ENCODE measurements around the gene APLF. TPM values are rescaled to one million over a fixed set of nuclear protein-coding genes. Genes with fewer than 3 reads are reported as not detected.

Gene APLF
- total and polyA plus RNA-seq, 4 donors, result 0.18 to 3.8 (median 1.0) TPM

GRCh38 chr2:68417926-68418325 is 49.5 kb upstream of the APLF start:
- H3K9me3 ChIP-seq (ENCODE audit: control insufficient read depth in 4 of 4, low read length in 3 of 4), result no peaks in the 10 kb centered on the region
- no peak for DNase-seq (ENCODE audit: low spot score)
- H3K4me3 ChIP-seq (ENCODE audit: low read depth in 1 of 3, low read length in 3 of 3), result no peak overlapping the region
- no peaks in the 10 kb centered on the region for H3K36me3 ChIP-seq (ENCODE audit: control insufficient read depth in 4 of 4, insufficient read depth in 3 of 4, low read depth in 1 of 4, low read length in 3 of 4)
- H3K4me1 ChIP-seq (ENCODE audit: control insufficient read depth in 4 of 4, insufficient read depth in 4 of 4, low read length in 3 of 4), result no peaks in the 10 kb centered on the region
- no peak overlapping the region for H3K27ac ChIP-seq (ENCODE audit: low read depth in 1 of 2, low read length in 2 of 2)
- TF ChIP-seq SP1 (IDR thresholded peaks at IDR 0.05), result no peak
- no peak for TF ChIP-seq RXRA (IDR thresholded peaks at IDR 0.05)
- no peak for TF ChIP-seq MAX (IDR thresholded peaks at IDR 0.05)
- no peak for TF ChIP-seq EGR1 (IDR thresholded peaks at IDR 0.05; ENCODE audit: low read depth in 2 of 2)
- TF ChIP-seq ZBTB33 (IDR thresholded peaks at IDR 0.05), result no peak
- TF ChIP-seq, protein P1, sequence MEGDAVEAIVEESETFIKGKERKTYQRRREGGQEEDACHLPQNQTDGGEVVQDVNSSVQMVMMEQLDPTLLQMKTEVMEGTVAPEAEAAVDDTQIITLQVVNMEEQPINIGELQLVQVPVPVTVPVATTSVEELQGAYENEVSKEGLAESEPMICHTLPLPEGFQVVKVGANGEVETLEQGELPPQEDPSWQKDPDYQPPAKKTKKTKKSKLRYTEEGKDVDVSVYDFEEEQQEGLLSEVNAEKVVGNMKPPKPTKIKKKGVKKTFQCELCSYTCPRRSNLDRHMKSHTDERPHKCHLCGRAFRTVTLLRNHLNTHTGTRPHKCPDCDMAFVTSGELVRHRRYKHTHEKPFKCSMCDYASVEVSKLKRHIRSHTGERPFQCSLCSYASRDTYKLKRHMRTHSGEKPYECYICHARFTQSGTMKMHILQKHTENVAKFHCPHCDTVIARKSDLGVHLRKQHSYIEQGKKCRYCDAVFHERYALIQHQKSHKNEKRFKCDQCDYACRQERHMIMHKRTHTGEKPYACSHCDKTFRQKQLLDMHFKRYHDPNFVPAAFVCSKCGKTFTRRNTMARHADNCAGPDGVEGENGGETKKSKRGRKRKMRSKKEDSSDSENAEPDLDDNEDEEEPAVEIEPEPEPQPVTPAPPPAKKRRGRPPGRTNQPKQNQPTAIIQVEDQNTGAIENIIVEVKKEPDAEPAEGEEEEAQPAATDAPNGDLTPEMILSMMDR (IDR thresholded peaks at IDR 0.05; ENCODE audit: low read depth, low read length, missing input control), result no peak
- TF ChIP-seq HNF4A (conservative IDR thresholded peaks at IDR 0.05), result no peak
- TF ChIP-seq JUND (IDR thresholded peaks at IDR 0.05), result no peak
- TF ChIP-seq REST (IDR thresholded peaks at IDR 0.05), result no peak
- H3K9ac ChIP-seq (ENCODE audit: low read depth in 1 of 2, low read length in 2 of 2), result no peak overlapping the region
- H3K27me3 ChIP-seq (ENCODE audit: control insufficient read depth in 4 of 4, insufficient read depth in 4 of 4, low read length in 3 of 4), result no peaks in the 10 kb centered on the region
- WGBS, result 86% methylated on average over 1 of the region's 1 CpG

DNA sequence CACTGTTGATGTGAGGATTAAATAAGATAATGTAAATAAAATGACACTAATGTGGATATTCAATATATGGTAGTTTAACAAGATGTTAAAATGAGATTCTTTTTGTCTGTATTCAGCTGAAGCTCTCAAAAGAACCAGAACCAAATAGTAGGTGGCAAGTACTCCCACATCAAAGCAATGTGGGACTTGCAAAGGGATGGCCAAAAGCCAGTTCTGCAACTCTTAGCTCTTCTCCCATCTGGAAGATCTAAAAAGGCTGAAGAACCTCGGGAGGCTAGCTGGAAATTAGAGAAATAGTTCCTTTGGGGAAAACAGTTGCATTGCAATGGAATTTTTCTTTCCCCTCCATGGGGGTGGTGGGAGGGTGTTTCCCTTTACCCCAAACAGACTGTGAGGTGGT is 49.0 kb upstream of the APLF start:
- Histone ChIP-seq H3K27me3 (ENCODE audit: control insufficient read depth in 4 of 4, insufficient read depth in 4 of 4, low read length in 3 of 4) (no peaks in the 10 kb centered on the region), H3K9me3 (ENCODE audit: control insufficient read depth in 4 of 4, low read length in 3 of 4) (no peaks in the 10 kb centered on the region), H3K4me3 (ENCODE audit: low read depth in 1 of 3, low read length in 3 of 3) (no peak overlapping the region), H3K9ac (ENCODE audit: low read depth in 1 of 2, low read length in 2 of 2) (no peak overlapping the region), H3K36me3 (ENCODE audit: control insufficient read depth in 4 of 4, insufficient read depth in 3 of 4, low read depth in 1 of 4, low read length in 3 of 4) (no peaks in the 10 kb centered on the region), H3K27ac (ENCODE audit: low read depth in 1 of 2, low read length in 2 of 2) (no peak overlapping the region), H3K4me1 (ENCODE audit: control insufficient read depth in 4 of 4, insufficient read depth in 4 of 4, low read length in 3 of 4) (no peaks in the 10 kb centered on the region)
- no peak for TF ChIP-seq SP1 (IDR thresholded peaks at IDR 0.05)
- WGBS, result 83% methylated on average over 1 of the region's 1 CpG
- no peak for DNase-seq (ENCODE audit: low spot score)

DNA sequence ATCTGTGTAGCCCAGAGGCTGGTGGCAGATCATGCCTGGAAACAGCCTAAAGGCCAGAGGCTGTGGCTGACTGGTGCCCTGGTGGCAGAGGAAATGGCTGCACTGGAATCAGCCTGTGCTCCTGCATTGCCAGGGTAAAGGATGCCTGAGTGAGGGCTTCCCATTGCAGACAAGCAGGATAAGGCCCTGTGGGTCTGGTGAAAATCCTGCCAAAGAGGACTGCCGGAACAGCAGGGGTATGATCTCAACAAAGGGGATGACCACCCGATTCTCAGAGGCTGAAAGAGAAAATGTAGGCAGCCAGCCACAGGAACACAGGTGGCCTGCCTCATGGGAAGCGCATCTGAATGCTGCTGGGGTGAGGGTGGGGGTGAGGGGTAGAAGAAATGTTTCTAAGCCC is 48.5 kb upstream of the APLF start:
- H3K36me3 ChIP-seq (ENCODE audit: control insufficient read depth in 4 of 4, insufficient read depth in 3 of 4, low read depth in 1 of 4, low read length in 3 of 4), result no peaks in the 10 kb centered on the region
- H3K4me3 ChIP-seq (ENCODE audit: low read depth in 1 of 3, low read length in 3 of 3), result no peak overlapping the region
- DNase-seq (ENCODE audit: low spot score), result no peak
- H3K27ac ChIP-seq (ENCODE audit: low read depth in 1 of 2, low read length in 2 of 2), result no peak overlapping the region
- WGBS, result 90% methylated on average over 3 of the region's 3 CpGs
- H3K4me1 ChIP-seq (ENCODE audit: control insufficient read depth in 4 of 4, insufficient read depth in 4 of 4, low read length in 3 of 4), result no peaks in the 10 kb centered on the region
- H3K27me3 ChIP-seq (ENCODE audit: control insufficient read depth in 4 of 4, insufficient read depth in 4 of 4, low read length in 3 of 4), result no peaks in the 10 kb centered on the region
- H3K9me3 ChIP-seq (ENCODE audit: control insufficient read depth in 4 of 4, low read length in 3 of 4), result no peaks in the 10 kb centered on the region
- H3K9ac ChIP-seq (ENCODE audit: low read depth in 1 of 2, low read length in 2 of 2), result no peak overlapping the region
- TF ChIP-seq RAD21 (IDR thresholded peaks at IDR 0.05) (no peak), JUND (IDR thresholded peaks at IDR 0.05) (no peak), ATF3 (IDR thresholded peaks at IDR 0.05) (no peak), TAF1 (conservative IDR thresholded peaks at IDR 0.05) (no peak), HNF4G (IDR thresholded peaks at IDR 0.05) (no peak), FOXA1 (IDR thresholded peaks at IDR 0.05) (no peak), HNF4A (conservative IDR thresholded peaks at IDR 0.05) (no peak), EGR1 (IDR thresholded peaks at IDR 0.05; ENCODE audit: low read depth in 2 of 2) (no peak), MAX (IDR thresholded peaks at IDR 0.05) (no peak), GABPA (IDR thresholded peaks at IDR 0.05 in 1 of 2, conservative IDR thresholded peaks at IDR 0.05 in 1 of 2) (no peak), FOXA2 (IDR thresholded peaks at IDR 0.05) (no peak), YY1 (IDR thresholded peaks at IDR 0.05) (no peak), NR2F2 (IDR thresholded peaks at IDR 0.05) (no peak)
- TF ChIP-seq, protein P1 (IDR thresholded peaks at IDR 0.05; ENCODE audit: low read depth, low read length, missing input control), result no peak

Measured in liver (tissue), 9 donors.